Putamen (tissue), 1 donor: Measurements from ENCODE around the gene MICALL1.
"Not testable (repeated sequence)": the region's sequence is repeated elsewhere in the genome, so short reads cannot be mapped to it uniquely, and the experiment has no call there.

Experiments
- DNase-seq: peaks from one replicate; pipeline ENCODE4 v3.0.0-alpha.2; 2016; ENCODE audit warnings: low spot score

Gene MICALL1

DNA sequence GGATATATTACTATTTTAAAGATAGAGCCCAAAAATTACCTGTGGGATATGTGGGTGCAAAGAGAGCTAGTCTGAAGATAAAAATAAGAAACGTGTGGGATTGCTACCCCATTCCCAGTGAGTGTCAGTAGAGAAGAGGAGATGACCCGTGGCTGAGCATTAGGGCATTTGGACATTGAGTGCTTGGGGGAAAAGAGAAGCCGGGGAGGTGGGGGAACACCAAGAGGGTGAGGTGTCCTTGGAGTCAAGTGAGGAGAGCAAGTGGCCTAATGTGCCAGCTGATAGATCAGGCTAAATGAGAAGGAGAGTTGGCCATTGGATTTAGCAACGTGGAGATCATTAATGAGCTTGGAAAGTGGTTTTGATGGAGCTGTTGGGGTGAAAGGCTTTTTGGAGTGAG lies 48.6 kb downstream of the MICALL1 start:
- no peak for DNase-seq

- DNase-seq: not testable (repeated sequence)
Observed at GRCh38 chr22:37955825-37956397, 49.8 kb downstream of the MICALL1 start.

- DNase-seq: no peak
Observed at GRCh38 chr22:37957232-37957631, 51.1 kb downstream of the MICALL1 start.

GRCh38 chr22:37959231-37959825 lies 53.2 kb downstream of the MICALL1 start:
- no peak for DNase-seq

DNA sequence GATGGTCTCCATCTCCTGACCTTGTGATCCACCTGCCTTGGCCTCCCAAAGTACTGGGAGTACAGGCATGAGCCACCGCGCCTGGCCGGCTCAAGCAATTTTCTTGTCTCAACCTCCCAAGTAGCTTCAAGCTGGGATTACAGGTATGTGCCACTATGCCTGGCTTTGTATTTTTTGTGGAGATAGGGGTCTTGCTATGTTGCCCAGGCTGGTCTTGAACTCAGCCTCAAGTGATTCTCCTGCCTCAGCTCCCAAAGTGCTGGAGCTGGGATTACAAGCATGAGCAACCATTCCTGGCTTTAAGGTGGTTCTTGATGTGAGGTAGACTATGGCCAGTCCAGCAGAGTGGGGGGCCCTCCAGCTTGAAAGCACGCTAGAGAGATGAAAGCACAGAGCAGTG lies 55.0 kb downstream of the MICALL1 start:
- no peak for DNase-seq

GRCh38 chr22:37965940-37966664 lies 60.0 kb downstream of the MICALL1 start:
- DNase-seq: no peak

DNA sequence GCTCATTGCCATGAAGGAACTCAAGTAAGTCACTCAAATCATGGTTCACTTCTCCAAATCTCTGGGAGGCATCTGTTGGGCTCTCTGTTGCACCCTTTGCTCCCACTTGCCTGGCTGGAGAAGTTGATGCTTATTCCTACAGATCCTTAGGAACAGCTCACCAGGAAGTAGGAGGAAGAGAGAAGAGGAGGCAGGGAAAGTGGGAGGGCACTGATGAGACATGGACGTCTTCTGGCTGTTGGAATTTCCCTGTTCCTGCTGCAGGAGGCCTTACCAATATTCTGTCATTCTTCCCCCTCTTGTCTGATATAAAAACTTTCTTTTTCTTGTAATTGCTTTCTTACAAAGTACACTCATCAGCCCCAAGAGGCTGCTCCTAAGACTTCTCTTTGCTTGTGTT lies 61.0 kb downstream of the MICALL1 start:
- DNase-seq: peak; percentile 49

DNA sequence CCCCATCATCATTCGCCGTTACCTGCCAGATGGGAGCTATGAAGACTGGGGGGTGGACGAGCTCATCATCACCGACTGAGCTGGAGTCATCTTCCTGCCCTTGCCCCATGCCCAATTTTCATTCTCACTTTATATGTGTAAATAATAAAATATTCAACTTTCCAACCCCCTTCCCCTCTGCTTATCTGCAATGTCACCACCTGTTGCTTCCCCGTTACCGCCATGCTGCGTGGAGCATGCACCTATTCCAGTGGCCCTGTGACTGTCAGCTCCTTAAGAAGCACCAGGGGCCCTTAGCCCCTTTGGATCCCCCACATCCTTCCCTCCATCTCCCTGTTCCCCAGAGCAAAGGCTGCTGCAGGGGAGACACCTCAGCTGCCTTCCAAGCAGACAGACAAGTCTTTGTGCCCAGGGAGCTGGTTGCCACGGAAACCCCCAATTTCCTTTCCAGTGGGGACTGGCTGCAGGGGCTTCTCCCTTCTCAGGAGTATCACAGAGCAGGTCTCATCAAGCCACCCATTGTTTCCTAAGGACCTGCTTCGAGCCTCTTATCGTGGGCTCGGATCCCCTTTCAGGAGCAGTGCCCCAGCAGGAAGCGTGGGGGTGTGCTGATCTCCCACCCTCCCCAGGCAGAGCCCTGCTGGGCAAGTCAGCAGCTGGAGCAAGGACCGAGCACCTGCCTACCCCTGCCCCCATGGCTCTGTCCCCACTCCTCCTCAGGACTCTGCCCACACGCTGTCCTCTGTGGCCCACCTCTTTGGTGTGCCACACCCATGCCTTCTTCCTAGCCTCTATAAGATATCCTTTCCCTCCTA lies 61.7 kb downstream of the MICALL1 start:
- peak; percentile 17 for DNase-seq

- peak; percentile 90 for DNase-seq
Observed at GRCh38 chr22:37968452-37969251, 62.6 kb downstream of the MICALL1 start.

GRCh38 chr22:37970864-37971263 lies 64.8 kb downstream of the MICALL1 start:
- no peak for DNase-seq

GRCh38 chr22:37971475-37972434 lies 65.7 kb downstream of the MICALL1 start:
- DNase-seq: no peak

DNA sequence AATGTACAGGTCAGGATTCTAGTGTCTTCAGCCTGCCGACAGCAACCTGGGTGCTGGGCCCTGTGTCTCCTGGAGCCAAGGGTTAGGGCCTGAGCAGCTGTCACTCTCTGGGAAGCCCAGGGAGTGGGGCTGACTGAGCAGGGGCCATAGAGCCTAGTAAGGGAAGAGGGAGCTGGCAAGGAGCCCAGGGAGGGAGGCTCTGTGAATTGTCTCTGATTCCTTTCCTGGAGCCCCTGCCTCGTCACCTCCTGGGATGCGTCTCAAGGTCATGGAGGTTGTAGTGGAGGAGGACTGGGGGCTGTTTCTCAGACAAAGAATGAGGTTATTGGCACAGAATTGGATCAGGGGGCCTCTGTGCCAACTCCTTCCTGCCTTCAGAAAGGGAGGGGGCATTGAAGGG lies 66.4 kb downstream of the MICALL1 start:
- DNase-seq: no peak

DNA sequence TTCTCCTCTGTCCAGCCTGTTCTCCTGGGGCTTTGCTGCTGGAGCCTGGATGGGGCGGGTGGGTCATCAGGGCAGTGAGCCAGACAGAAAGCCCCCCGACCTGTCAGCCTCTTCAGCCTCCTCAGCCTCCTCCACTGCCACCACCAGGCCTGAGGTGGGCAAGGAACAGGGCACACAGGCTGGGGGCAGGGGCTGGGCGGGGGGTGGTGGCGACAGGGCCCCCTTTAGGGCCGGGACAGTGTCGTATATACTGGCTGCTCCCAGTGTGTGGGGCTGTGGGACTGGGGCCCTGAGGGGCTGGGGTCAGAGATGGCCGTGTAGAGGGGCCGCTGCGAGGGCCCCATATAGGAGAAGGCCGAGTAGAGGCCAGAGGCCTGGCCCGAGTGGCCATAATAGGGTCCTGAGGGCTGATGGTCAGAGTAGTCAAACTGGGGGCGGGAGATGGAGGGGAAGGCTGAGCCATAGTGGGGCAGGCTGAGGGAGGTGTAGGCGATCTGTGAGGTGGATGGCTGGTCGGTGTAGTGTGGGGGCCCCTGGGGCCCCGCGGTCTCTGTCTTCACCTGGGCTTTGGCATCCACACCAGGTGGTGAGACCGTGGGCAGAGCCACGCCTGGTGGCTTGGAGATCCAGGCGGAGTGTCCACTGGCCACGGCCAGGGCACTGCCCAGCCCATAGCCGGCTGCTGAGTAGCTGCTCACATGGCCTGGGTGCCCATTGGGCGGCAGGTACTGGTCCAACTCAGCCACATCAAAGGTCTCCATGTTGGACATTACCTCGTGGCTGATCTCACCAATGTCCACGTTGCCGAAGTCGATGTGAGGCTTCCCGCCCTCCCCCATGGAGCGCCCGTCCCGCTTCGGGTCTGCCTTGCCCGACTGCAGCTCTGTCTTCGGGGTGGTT lies 67.4 kb downstream of the MICALL1 start:
- DNase-seq: no peak

DNA sequence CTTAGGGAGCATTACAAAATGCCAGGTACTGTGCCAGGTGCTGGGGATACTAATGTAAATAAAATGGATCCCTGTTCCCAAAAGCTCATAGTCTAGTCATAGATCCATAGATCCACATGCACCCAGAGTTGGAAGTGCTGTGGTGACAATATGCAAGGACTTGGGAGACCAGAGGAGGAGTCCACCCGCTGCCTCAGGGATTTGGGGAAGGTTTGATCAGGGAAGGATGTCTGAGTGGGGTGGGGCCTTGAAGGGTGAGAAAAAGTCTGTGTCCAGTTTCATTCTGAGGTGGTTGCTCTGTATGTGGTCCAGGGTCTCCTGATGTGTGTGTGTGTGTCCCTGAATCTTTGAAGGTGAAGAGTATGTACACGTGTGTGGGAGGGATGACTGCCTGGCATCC lies 69.1 kb downstream of the MICALL1 start:
- no peak for DNase-seq

- not testable (repeated sequence) for DNase-seq
Observed at GRCh38 chr22:37976022-37976421, 69.9 kb downstream of the MICALL1 start.

DNA sequence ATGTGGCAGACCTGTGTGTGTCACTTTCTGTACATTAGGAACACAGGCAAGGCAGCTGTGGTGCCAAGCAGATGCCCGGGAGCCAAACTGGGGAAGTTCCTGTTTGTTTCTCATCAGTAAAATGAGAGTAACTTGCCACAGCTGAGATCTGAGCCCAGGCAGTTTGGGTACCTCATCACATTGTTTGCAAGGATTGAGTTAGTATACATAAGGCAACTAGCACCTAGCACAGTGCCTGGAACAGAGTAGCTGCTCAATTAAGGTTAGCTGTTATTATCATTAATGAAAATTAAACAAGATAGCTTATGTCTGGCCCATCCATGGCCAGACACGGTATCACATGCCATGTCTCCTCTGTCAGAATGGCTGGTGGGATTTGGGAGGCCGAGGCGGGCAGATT lies 70.5 kb downstream of the MICALL1 start:
- DNase-seq: no peak

GRCh38 chr22:37979782-37980181 lies 73.7 kb downstream of the MICALL1 start:
- no peak for DNase-seq

DNA sequence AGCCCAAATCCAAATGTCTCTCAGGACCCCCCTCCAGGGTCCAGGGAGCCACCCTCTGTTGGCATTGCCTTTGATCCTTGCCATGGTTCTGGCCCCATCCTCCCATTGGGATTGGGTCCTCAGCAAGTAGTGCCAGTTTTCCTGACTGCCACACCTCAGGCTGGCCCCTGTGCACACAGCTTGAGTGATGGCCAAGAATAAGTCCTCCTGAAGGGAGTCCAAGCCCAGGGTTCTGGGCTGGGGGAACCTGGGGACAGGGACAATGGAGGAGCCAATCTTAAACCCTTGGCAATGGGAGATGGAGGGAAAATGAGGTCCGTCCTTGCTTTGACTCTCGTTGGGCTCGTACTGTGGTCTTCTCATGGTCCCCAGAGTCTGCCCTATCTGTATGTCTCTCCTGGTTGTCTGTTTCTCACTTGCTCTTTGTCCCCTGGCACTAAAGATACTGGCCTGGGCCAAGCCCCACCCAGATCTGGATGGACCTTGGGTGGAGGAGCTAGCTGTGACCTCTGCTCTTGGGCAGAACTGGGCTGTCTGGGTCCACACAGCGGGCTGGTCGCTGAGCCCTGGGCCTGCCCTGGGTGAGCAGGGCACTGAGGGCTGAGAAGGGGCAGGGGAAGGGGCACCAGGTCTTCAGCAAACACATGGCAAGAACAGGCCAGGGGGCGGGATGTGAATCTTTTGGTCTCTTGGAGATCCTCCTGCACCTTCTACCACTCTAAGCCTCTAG lies 75.3 kb downstream of the MICALL1 start:
- DNase-seq: no peak
